Globus pallidus (tissue), 1 donor: ENCODE data around the gene CUL9.
"Not testable (repeated sequence)": the region's sequence is repeated elsewhere in the genome, so short reads cannot be mapped to it uniquely, and the experiment has no call there.

Experiments
- DNase-seq: peaks from one replicate; pipeline ENCODE4 v3.0.0-alpha.2; 2015; ENCODE audit warnings: low spot score

Gene CUL9

GRCh38 chr6:43181942-43182860 is at the start of gene CUL9:
Gene CUL9, plus strand, starts transcription at chr6:43182196. Its CDS starts 2,115 bp downstream, at chr6:43184311.
- DNase-seq = peak; percentile 78

- DNase-seq = no peak
These were observed 43.7 kb upstream of the CUL9 start for GRCh38 chr6:43138267-43138666.

GRCh38 chr6:43139973-43140372 is 42.0 kb upstream of the CUL9 start:
- DNase-seq = not testable (repeated sequence)

- DNase-seq = no peak
These were observed 40.4 kb upstream of the CUL9 start for GRCh38 chr6:43141644-43142043.

- no peak for DNase-seq
These were observed 39.9 kb upstream of the CUL9 start for GRCh38 chr6:43142101-43142500.

GRCh38 chr6:43143235-43144128 is 38.5 kb upstream of the CUL9 start:
- peak; percentile 77 for DNase-seq

GRCh38 chr6:43144879-43145278 is 37.1 kb upstream of the CUL9 start:
- DNase-seq = no peak

- DNase-seq = no peak
These were observed 35.7 kb upstream of the CUL9 start for GRCh38 chr6:43146261-43146660.

GRCh38 chr6:43146709-43147688 is 35.0 kb upstream of the CUL9 start:
- DNase-seq = no peak

- no peak for DNase-seq
These were observed 34.1 kb upstream of the CUL9 start for GRCh38 chr6:43147691-43148477.

- no peak for DNase-seq
These were observed 32.7 kb upstream of the CUL9 start for GRCh38 chr6:43149265-43149664.

GRCh38 chr6:43150051-43150751 is 31.8 kb upstream of the CUL9 start:
- DNase-seq = no peak

GRCh38 chr6:43159599-43159998 is 22.4 kb upstream of the CUL9 start:
- no peak for DNase-seq

- DNase-seq = no peak
These were observed 18.1 kb upstream of the CUL9 start for GRCh38 chr6:43163899-43164298.

GRCh38 chr6:43170417-43170930 is 11.5 kb upstream of the CUL9 start:
- no peak for DNase-seq

- peak; percentile 99 for DNase-seq
These were observed 10.9 kb upstream of the CUL9 start, which contains the start of gene SRF for GRCh38 chr6:43170931-43171706. Gene SRF, plus strand, starts transcription at chr6:43171269. Its CDS starts 388 bp downstream, at chr6:43171657.

GRCh38 chr6:43171707-43172103 is 10.3 kb upstream of the CUL9 start:
- no peak for DNase-seq

GRCh38 chr6:43172104-43173007 is 9.6 kb upstream of the CUL9 start:
- peak; percentile 35 for DNase-seq
